Endothelial cell of umbilical vein (primary cell): ENCODE measurements around the gene LPP.

ENCODE experiments used
- EZH2 ChIP-seq: IDR thresholded peaks from 2 replicates; pipeline ENCODE4 v1.6.1; 2012; ENCODE audit warnings: borderline replicate concordance, low read depth, mild to moderate bottlenecking, moderate library complexity, low read length, inconsistent platforms; ENCODE audit not compliant: severe bottlenecking
- FOS ChIP-seq: IDR thresholded peaks from 2 replicates; pipeline ENCODE4 v1.6.1; 2011; ENCODE audit warnings: mild to moderate bottlenecking, low read length, moderate library complexity, borderline replicate concordance; ENCODE audit not compliant: insufficient read depth
- GATA2 ChIP-seq: IDR thresholded peaks from 2 replicates; pipeline ENCODE4 v1.7.0; 2011; ENCODE audit warnings: low read depth, mild to moderate bottlenecking, moderate library complexity, mixed read lengths, low read length; ENCODE audit not compliant: insufficient read length, insufficient read depth
- POLR2A ChIP-seq: IDR thresholded peaks from 2 replicates; pipeline ENCODE4 v1.6.1; 2012; ENCODE audit warnings: low read depth, mild to moderate bottlenecking, control low read depth, low read length
- POLR2AphosphoS5 ChIP-seq: IDR thresholded peaks from 2 replicates; pipeline ENCODE4 v1.6.1; 2012; ENCODE audit warnings: low read depth, mild to moderate bottlenecking, control low read depth, low read length, moderate library complexity; ENCODE audit not compliant: insufficient read depth
- TF ChIP-seq, protein P1 (sequence below), 2 donors: IDR thresholded peaks; 1 replicate in 1 of 2; 2 replicates in 1 of 2; pipeline ENCODE4 v1.5.1; 2011; ENCODE audit warnings: low read length in 2 of 2, mild to moderate bottlenecking in 2 of 2, moderate library complexity in 2 of 2, control low read depth in 1 of 2, inconsistent platforms in 1 of 2, low read depth in 1 of 2; ENCODE audit not compliant: insufficient read depth in 1 of 2; ENCODE audit errors: extremely low read depth in 1 of 2
- TF ChIP-seq, protein P2 (sequence below): IDR thresholded peaks from 2 replicates; pipeline ENCODE4 v1.6.1; 2011; ENCODE audit not compliant: insufficient read depth, insufficient read length

DNA sequence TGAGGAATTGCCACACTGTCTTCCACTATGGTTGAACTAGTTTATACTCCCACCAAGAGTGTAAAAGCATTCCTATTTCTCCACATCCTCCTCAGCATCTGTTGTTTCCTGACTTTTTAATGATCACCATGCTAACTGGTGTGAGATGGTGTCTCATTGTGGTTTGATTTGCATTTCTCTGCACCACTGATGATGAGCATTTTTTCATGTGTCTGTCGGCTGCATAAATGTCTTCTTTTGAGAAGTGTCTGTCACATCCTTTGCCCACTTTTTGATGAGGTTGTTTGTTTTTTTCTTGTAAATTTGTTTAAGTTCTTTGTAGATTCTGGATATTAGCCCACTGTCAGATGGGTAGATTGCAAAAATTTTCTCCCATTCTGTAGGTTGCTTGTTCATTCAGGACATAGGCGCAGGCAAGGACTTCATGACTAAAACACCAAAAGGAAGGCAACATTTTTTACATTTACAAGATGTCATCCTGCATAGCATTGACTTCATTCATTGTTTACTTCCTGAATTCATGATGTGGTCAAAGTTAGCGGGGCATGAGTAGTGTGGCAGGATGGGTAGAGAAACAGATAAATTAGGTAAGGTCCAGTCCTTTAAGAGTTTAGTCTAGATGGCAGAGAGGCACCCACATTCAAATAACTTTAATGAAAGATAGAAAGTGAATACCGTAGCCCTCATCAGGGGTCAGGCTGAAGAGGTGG is 45.1 kb upstream of the LPP start:
- TF ChIP-seq POLR2A (no peak), GATA2 (no peak), EZH2 (no peak), POLR2AphosphoS5 (no peak), FOS (no peak)
- TF ChIP-seq, protein P1, sequence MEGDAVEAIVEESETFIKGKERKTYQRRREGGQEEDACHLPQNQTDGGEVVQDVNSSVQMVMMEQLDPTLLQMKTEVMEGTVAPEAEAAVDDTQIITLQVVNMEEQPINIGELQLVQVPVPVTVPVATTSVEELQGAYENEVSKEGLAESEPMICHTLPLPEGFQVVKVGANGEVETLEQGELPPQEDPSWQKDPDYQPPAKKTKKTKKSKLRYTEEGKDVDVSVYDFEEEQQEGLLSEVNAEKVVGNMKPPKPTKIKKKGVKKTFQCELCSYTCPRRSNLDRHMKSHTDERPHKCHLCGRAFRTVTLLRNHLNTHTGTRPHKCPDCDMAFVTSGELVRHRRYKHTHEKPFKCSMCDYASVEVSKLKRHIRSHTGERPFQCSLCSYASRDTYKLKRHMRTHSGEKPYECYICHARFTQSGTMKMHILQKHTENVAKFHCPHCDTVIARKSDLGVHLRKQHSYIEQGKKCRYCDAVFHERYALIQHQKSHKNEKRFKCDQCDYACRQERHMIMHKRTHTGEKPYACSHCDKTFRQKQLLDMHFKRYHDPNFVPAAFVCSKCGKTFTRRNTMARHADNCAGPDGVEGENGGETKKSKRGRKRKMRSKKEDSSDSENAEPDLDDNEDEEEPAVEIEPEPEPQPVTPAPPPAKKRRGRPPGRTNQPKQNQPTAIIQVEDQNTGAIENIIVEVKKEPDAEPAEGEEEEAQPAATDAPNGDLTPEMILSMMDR (IDR thresholded peaks at IDR 0.05; ENCODE audit: extremely low read depth in 1 of 2, insufficient read depth in 1 of 2, low read depth in 1 of 2, low read length in 2 of 2): no peak
- TF ChIP-seq, protein P2, sequence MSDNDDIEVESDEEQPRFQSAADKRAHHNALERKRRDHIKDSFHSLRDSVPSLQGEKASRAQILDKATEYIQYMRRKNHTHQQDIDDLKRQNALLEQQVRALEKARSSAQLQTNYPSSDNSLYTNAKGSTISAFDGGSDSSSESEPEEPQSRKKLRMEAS: no peak
